ENCODE results near the gene CCNQ.

- TF ChIP-seq EZH2 (IDR thresholded peaks at IDR 0.05; ENCODE audit: insufficient read depth, poor library complexity, severe bottlenecking) (no peak), EZH2phosphoT487 (IDR thresholded peaks at IDR 0.05; ENCODE audit: insufficient read depth, low read depth) (no peak)
Measured at GRCh38 chrX:153588021-153588781, 10.7 kb downstream of the CCNQ start.
